ENCODE measurements around the gene PGC.

PGC gene

DNA sequence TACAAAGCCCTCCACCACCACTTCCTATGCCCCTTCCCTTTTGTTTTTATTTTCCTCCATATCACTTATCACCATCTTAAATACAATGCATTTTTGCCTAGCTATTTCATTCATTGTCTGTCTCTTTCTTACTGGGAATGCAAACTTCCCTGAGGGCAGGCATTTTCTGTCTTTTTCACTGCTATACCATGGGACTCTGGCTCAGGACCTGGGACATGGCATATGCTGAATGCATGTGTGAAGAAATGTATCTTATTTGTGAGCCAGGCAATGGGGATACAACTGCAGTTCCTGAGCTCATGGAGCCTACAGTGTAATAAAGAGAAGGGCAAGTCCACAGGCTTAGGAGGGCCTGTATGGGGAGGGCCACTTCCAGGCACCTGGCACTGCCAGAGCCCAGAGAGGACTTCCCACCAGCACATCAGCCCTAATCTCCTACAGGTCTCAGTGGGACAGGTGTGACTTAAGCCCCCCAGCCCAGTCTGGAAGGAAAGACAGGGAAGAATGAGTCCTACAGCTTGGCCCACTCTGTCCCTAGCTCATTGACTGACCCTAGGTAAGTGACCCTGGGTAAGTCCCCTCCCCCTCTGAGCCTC, 55.0 kb downstream of the PGC start:
- no peak for DNase-seq (ENCODE audit: low read depth, low spot score)
- H3K9me3 ChIP-seq (ENCODE audit: low read depth, low read length) = no peaks in the 10 kb centered on the region
- no peaks in the 10 kb centered on the region for H3K36me3 ChIP-seq (ENCODE audit: insufficient read depth, low read length)
- no peak overlapping the region for H3K4me3 ChIP-seq
- no peak overlapping the region for H3K9ac ChIP-seq (ENCODE audit: insufficient read length)
- TF ChIP-seq POLR2AphosphoS5 (IDR thresholded peaks at IDR 0.05; ENCODE audit: borderline replicate concordance, low read depth, low read length) (no peak), EZH2 (IDR thresholded peaks at IDR 0.05) (no peak), FOXP2 (optimal IDR thresholded peaks at IDR 0.05; ENCODE audit: control extremely low read depth, extremely low read length, insufficient read depth) (no peak)
- H3K27ac ChIP-seq = no peak overlapping the region

DNA sequence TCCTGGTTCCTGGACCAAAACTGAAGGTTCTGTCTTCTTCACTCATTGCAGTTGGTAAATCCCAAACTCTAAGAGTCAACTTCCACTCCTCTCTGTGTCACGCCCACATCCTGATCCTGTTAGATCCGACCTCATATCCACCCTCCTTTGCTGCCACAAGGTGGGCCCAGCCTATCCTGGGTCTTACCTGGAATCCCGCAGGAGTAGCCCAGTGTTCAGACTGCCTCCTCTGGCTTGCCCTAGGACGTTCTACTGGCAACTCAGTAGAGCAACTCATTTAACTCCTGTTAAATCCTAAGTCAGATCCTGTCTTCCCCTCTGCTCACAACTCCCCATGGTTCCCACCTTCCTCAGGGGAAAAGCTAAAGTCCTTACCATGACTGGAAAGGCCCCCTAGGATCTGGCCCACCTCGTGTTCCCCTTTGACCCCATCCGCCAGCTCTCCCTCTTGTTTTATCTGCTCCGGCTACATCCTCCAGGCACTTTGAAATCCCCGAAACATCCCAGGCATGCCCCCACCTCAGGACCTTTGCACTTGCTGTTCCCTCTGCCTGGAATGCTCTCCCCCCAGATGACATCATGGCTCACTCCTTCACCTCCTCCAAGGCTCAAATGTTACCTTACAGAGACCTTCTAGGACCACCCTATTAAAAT, 55.6 kb downstream of the PGC start:
- DNase-seq (ENCODE audit: low read depth, low spot score) = no peak
- H3K4me3 ChIP-seq = no peak overlapping the region
- no peak overlapping the region for H3K9ac ChIP-seq (ENCODE audit: insufficient read length)
- H3K27ac ChIP-seq = no peak overlapping the region
- no peaks in the 10 kb centered on the region for H3K36me3 ChIP-seq (ENCODE audit: insufficient read depth, low read length)
- no peaks in the 10 kb centered on the region for H3K9me3 ChIP-seq (ENCODE audit: low read depth, low read length)
- TF ChIP-seq EZH2 (IDR thresholded peaks at IDR 0.05) (no peak), FOXP2 (optimal IDR thresholded peaks at IDR 0.05; ENCODE audit: control extremely low read depth, extremely low read length, insufficient read depth) (no peak), POLR2AphosphoS5 (IDR thresholded peaks at IDR 0.05; ENCODE audit: borderline replicate concordance, low read depth, low read length) (no peak)

DNA sequence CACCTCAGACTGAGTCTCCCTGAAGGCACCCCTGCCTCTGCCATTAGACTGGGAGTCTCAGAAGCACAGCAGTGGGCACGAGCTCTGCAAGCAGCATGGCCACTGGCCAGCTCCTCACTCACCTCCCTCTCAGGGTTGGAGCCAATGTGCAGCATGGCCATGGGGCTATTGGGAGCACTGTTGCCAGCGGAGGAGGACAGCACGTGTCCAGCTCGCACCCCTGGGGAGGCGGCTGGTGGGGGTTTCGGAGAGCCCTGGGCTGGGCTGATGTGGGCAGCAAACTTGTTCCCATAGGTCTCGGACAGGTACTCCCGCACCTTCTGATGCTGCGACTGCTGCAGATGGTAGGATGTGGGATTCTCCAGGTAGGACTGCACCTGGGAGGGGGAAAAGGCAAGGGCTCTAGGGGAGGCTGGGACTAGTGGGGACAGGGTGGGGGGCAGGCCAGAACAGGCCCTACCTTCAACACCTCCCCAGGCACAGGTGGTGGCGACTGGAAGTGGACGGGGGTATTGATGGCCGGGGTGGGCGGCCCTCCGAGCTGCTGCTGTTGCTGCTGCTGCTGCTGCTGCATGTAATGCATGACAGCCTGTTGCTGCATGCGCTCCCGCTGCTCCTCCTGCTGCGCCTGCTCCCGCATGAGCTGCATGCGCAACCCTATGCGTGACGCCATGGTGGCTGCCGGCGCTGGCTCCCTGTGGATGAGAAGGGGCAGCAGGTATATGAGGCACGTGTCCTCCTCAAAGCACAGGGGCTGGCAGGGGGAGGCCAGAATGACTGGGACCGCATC, 56.5 kb downstream of the PGC start:
- Histone ChIP-seq H3K4me3 (no peak overlapping the region), H3K36me3 (ENCODE audit: insufficient read depth, low read length) (no peaks in the 10 kb centered on the region)
- no peak for DNase-seq (ENCODE audit: low read depth, low spot score)

DNA sequence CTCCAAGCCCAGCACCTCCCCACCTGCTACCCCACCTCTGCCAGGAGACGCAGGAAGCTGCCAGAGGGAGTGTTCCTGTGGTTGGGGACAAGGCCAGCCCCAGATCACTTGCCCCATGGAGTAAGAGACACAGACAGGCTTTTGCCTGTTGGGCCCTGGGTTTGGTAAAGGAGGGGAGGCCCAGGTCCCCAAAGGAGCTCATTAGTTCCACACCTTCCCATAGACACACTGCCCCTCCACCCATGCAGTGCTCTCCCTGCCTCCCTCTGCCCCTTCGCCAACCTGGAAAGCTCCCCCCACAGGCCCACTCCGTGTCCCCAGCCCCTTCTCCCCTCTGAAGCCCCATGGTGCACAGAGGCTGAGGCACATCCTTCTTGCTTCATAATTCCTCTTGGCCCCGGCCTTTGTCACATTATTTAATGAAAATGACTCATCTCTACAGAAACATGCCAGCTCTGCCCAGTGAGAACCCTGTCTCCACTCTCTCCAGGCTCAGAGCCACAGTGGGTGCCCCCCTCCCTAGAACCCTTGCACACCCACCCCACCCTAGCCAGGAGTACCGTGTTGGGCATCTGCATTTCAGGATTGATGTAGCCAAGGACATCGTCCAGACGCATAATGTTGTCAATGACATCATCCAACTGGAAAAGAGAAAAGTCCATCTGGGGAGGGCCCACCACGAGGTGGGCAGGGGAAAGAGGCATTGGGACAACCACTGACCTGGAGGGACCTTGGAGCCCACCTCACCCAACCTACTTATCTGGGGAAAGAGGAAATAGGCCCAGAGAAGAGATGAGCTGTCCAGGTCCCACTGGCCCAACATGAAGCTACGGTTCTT, 57.8 kb downstream of the PGC start:
- no peak overlapping the region for H3K27ac ChIP-seq
- H3K9ac ChIP-seq (ENCODE audit: insufficient read length) = no peak overlapping the region
- H3K9me3 ChIP-seq (ENCODE audit: low read depth, low read length) = no peaks in the 10 kb centered on the region
- DNase-seq (ENCODE audit: low read depth, low spot score) = no peak
- H3K4me3 ChIP-seq = no peak overlapping the region
- no peaks in the 10 kb centered on the region for H3K36me3 ChIP-seq (ENCODE audit: insufficient read depth, low read length)
- TF ChIP-seq POLR2AphosphoS5 (IDR thresholded peaks at IDR 0.05; ENCODE audit: borderline replicate concordance, low read depth, low read length) = no peak

More for the DNA sequence above, 56.5 kb downstream of the PGC start:
- H3K9ac ChIP-seq (ENCODE audit: insufficient read length) = no peak overlapping the region
- H3K9me3 ChIP-seq (ENCODE audit: low read depth, low read length) = no peaks in the 10 kb centered on the region
- TF ChIP-seq EZH2 (IDR thresholded peaks at IDR 0.05) (no peak), FOXP2 (optimal IDR thresholded peaks at IDR 0.05; ENCODE audit: control extremely low read depth, extremely low read length, insufficient read depth) (no peak), POLR2AphosphoS5 (IDR thresholded peaks at IDR 0.05; ENCODE audit: borderline replicate concordance, low read depth, low read length) (no peak)
- no peak overlapping the region for H3K27ac ChIP-seq

GRCh38 chr6:41688256-41688965, 58.8 kb downstream of the PGC start:
- H3K36me3 ChIP-seq (ENCODE audit: insufficient read depth, low read length) = no peaks in the 10 kb centered on the region
- no peak overlapping the region for H3K9ac ChIP-seq (ENCODE audit: insufficient read length)
- TF ChIP-seq EZH2 (IDR thresholded peaks at IDR 0.05) = no peak
- TF ChIP-seq POLR2AphosphoS5 (IDR thresholded peaks at IDR 0.05; ENCODE audit: borderline replicate concordance, low read depth, low read length) = no peak
- TF ChIP-seq FOXP2 (optimal IDR thresholded peaks at IDR 0.05; ENCODE audit: control extremely low read depth, extremely low read length, insufficient read depth) = no peak
- DNase-seq (ENCODE audit: low read depth, low spot score) = no peak
- H3K9me3 ChIP-seq (ENCODE audit: low read depth, low read length) = no peaks in the 10 kb centered on the region
- H3K27ac ChIP-seq = no peak overlapping the region
- no peak overlapping the region for H3K4me3 ChIP-seq

DNA sequence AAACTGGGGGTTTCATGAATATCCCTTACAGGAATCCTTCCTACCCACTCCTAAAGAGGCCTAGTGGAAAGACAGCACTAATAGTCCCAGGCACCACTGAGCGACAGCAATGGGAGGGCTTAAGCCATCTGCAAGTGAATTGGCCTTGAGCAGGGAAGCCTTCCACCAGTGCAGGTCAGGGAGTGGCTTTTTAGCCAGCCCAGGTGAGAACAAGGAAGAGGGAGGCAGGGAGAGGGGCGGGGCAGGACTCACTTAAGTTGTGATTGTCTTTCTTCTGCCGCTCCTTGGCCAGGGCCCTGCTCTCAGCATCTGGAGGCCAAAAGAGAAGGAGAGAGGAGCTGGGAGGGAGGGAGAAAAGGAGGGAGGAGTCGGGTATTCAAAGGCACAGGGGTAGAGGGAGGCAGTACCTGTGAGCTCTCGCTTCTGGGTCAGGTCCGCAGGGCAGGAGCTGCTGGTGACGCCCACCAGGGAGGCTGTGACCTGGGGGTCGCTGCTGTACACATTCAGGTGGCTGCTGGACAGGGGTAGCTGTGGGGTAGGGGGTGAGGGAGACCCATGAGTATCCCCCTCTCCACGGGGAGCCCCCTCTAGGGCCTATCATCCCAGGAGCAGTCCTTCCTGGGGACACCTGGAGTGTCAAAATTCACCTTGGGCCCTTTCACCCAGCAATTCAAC, 59.6 kb downstream of the PGC start:
- H3K9me3 ChIP-seq (ENCODE audit: low read depth, low read length) = no peaks in the 10 kb centered on the region
- no peak overlapping the region for H3K27ac ChIP-seq
- no peak for DNase-seq (ENCODE audit: low read depth, low spot score)
- no peak overlapping the region for H3K4me3 ChIP-seq
- H3K9ac ChIP-seq (ENCODE audit: insufficient read length) = no peak overlapping the region
- TF ChIP-seq POLR2AphosphoS5 (IDR thresholded peaks at IDR 0.05; ENCODE audit: borderline replicate concordance, low read depth, low read length) = no peak
- TF ChIP-seq FOXP2 (optimal IDR thresholded peaks at IDR 0.05; ENCODE audit: control extremely low read depth, extremely low read length, insufficient read depth) = no peak
- no peak for TF ChIP-seq EZH2 (IDR thresholded peaks at IDR 0.05)
- no peaks in the 10 kb centered on the region for H3K36me3 ChIP-seq (ENCODE audit: insufficient read depth, low read length)
